GM23248 (cell line): ENCODE results near the gene DENND1A.

ENCODE experiments used
- EZH2 ChIP-seq: fragments of 200-600 bp; sonication (generic); IDR thresholded peaks from 2 replicates; pipeline ENCODE4 v1.6.1; 2018; ENCODE audit warnings: antibody characterized with exemption, mild to moderate bottlenecking; ENCODE audit not compliant: insufficient read depth, poor library complexity, severe bottlenecking
- EZH2phosphoT487 ChIP-seq: fragments of 200-600 bp; sonication (generic); IDR thresholded peaks from 2 replicates; pipeline ENCODE4 v1.6.1; 2018; ENCODE audit warnings: antibody characterized with exemption, moderate library complexity, mild to moderate bottlenecking, low read depth; ENCODE audit not compliant: insufficient read depth

DNA sequence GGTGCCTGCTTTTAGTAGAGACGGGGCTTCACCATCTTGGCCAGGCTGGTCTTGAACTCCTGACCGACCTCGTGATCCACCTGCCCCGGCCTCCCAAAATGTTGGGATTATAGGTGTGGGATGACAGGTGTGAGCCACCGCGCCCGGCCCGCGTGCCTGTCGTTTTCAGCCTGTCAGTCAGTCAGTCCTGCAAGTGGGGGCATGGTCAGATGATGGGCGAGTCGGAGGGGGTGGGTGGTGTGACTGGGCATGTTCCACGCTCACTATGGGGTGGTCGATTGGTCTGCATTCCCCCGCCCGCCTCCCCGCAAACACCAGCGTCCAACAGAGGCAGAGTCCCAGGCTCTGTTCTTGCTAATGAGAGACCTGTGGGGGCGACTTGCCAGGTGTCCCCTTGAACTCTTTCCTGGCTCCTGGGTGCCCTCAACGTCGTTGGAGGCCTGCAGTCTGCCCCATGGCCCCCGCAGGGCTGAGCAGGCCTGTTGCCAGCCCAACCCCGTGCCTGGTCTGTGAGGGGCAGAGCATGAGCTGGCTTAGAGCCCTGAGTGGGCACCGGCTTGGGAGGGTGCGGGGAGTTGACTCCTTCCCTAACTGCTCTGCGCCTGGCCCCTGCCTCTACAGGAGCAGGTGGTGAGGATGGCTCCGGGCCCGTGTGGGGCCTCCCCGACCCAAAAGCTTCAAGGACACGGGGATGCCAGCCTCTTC, 550.8 kb downstream of the DENND1A start:
- TF ChIP-seq EZH2 (no peak), EZH2phosphoT487 (no peak)
